Measurements from ENCODE around the gene MT1H. TPM values are rescaled to one million over a fixed set of nuclear protein-coding genes. Genes with fewer than 3 reads are reported as not detected.
A peak's percentile ranks its signal among the peaks of the same experiment; 100 is the strongest.

Gene MT1H
- total RNA-seq, 6 experiments from 2014 or later: not detected

- H3K4me3 Mint-ChIP-seq: no peak overlapping the region
- H3K27me3 Mint-ChIP-seq (ENCODE audit: insufficient read depth): peaks cover 23% of the 10 kb centered on the region
- no peak for DNase-seq
- H3K36me3 Mint-ChIP-seq (ENCODE audit: low read depth): no peaks in the 10 kb centered on the region
- no peak for TF ChIP-seq CTCF (IDR thresholded peaks at IDR 0.05)
- H3K4me1 Mint-ChIP-seq (ENCODE audit: low read depth): peaks cover 27% of the 10 kb centered on the region
- no peaks in the 10 kb centered on the region for H3K9me3 Mint-ChIP-seq
- no peak overlapping the region for H3K27ac Mint-ChIP-seq
These were observed 10.2 kb downstream of the MT1H start for GRCh38 chr16:56679818-56680217.

GRCh38 chr16:56681939-56682702, 12.5 kb downstream of the MT1H start, which contains the start of gene MT1X:
TSS of gene MT1X (plus strand) at chr16:56682470. CDS start at chr16:56682541, 71 bp downstream.
- DNase-seq: peak; percentile 77
- peaks cover 12% of the 10 kb centered on the region for H3K9me3 Mint-ChIP-seq
- H3K27ac Mint-ChIP-seq: peak within 1 kb of the TSS; percentile 87
- no peak for TF ChIP-seq CTCF (IDR thresholded peaks at IDR 0.05)
- peaks cover 27% of the 10 kb centered on the region for H3K4me1 Mint-ChIP-seq (ENCODE audit: low read depth)
- H3K36me3 Mint-ChIP-seq (ENCODE audit: low read depth): peaks cover 7% of the 10 kb centered on the region
- peak within 1 kb of the TSS; percentile 93 for H3K4me3 Mint-ChIP-seq
- H3K27me3 Mint-ChIP-seq (ENCODE audit: insufficient read depth): peaks cover 6% of the 10 kb centered on the region

GRCh38 chr16:56682703-56683397, 13.2 kb downstream of the MT1H start:
- peak overlapping the region; percentile 93 for H3K4me3 Mint-ChIP-seq
- DNase-seq: no peak
- H3K9me3 Mint-ChIP-seq: peaks cover 12% of the 10 kb centered on the region
- H3K36me3 Mint-ChIP-seq (ENCODE audit: low read depth): peaks cover 7% of the 10 kb centered on the region
- TF ChIP-seq CTCF (IDR thresholded peaks at IDR 0.05): no peak
- H3K27ac Mint-ChIP-seq: peak overlapping the region; percentile 69
- H3K27me3 Mint-ChIP-seq (ENCODE audit: insufficient read depth): no peaks in the 10 kb centered on the region; the same call in none of the 2 replicates
- H3K4me1 Mint-ChIP-seq (ENCODE audit: low read depth): peaks cover 27% of the 10 kb centered on the region

GRCh38 chr16:56683424-56684172, 14.0 kb downstream of the MT1H start:
- H3K4me3 Mint-ChIP-seq: peak overlapping the region; percentile 93
- no peak for TF ChIP-seq CTCF (IDR thresholded peaks at IDR 0.05)
- peaks cover 12% of the 10 kb centered on the region for H3K9me3 Mint-ChIP-seq
- H3K27me3 Mint-ChIP-seq (ENCODE audit: insufficient read depth): no peaks in the 10 kb centered on the region; the same call in none of the 2 replicates
- no peak overlapping the region for H3K27ac Mint-ChIP-seq
- peaks cover 27% of the 10 kb centered on the region for H3K4me1 Mint-ChIP-seq (ENCODE audit: low read depth)
- no peak for DNase-seq
- peaks cover 7% of the 10 kb centered on the region for H3K36me3 Mint-ChIP-seq (ENCODE audit: low read depth)

GRCh38 chr16:56684256-56684925, 14.8 kb downstream of the MT1H start:
- Mint-ChIP-seq H3K4me1 (ENCODE audit: low read depth) (peaks cover 35% of the 10 kb centered on the region), H3K4me3 (no peak overlapping the region), H3K27ac (no peak overlapping the region), H3K36me3 (ENCODE audit: low read depth) (peaks cover 7% of the 10 kb centered on the region), H3K9me3 (peaks cover 12% of the 10 kb centered on the region), H3K27me3 (ENCODE audit: insufficient read depth) (no peaks in the 10 kb centered on the region; the same call in none of the 2 replicates)
- no peak for DNase-seq
- TF ChIP-seq CTCF (IDR thresholded peaks at IDR 0.05): no peak
